GM21447 (cell line): ENCODE data around the gene LARGE2.
A peak's percentile ranks its signal among the peaks of the same experiment; 100 is the strongest.

Experiments used
- ATAC-seq: cut with Tn5 transposase; IDR thresholded peaks from one replicate; pipeline ENCODE4 v1.9.1; 2021; ENCODE audit not compliant: unreplicated experiment

The LARGE2 gene

GRCh38 chr11:45949992-45950407, 27.5 kb downstream of the LARGE2 start:
- no peak for ATAC-seq

GRCh38 chr11:45959851-45960250, 37.4 kb downstream of the LARGE2 start:
- ATAC-seq: no peak

- no peak for ATAC-seq
Measured at GRCh38 chr11:45960387-45961095, 38.1 kb downstream of the LARGE2 start.

GRCh38 chr11:45961751-45962240, 39.3 kb downstream of the LARGE2 start:
- ATAC-seq: no peak

GRCh38 chr11:45964911-45965389, 42.5 kb downstream of the LARGE2 start:
- ATAC-seq: peak; percentile 63

- no peak for ATAC-seq
Measured at GRCh38 chr11:45967506-45967905, 45.0 kb downstream of the LARGE2 start.

GRCh38 chr11:45968901-45969300, 46.4 kb downstream of the LARGE2 start:
- ATAC-seq: no peak

GRCh38 chr11:45973601-45974000, 51.1 kb downstream of the LARGE2 start:
- no peak for ATAC-seq

- ATAC-seq: no peak
Measured at GRCh38 chr11:45974806-45975205, 52.4 kb downstream of the LARGE2 start.
